ENCODE measurements around the gene SCAMP2. TPM values are rescaled to one million over a fixed set of nuclear protein-coding genes. Genes with fewer than 3 reads are reported as not detected.

SCAMP2 gene
- total RNA-seq, 1 experiment from 2014 or later, result 32.1 TPM

- DNase-seq (ENCODE audit: low read depth), result no peak
These were observed 73.8 kb downstream of the SCAMP2 start for GRCh38 chr15:74799255-74799855.

GRCh38 chr15:74798388-74799254, 74.5 kb downstream of the SCAMP2 start:
- DNase-seq (ENCODE audit: low read depth), result no peak

- DNase-seq (ENCODE audit: low read depth), result no peak
These were observed 77.1 kb downstream of the SCAMP2 start for GRCh38 chr15:74795966-74796625.

GRCh38 chr15:74794970-74795349, 78.2 kb downstream of the SCAMP2 start:
- DNase-seq (ENCODE audit: low read depth), result no peak

- no peak for DNase-seq (ENCODE audit: low read depth)
These were observed 78.8 kb downstream of the SCAMP2 start for GRCh38 chr15:74794248-74794969.

Small RNA genes lying within 50 kb of the gene (small RNA-seq; reads per million reads assigned to genes)
- gene CPLX3, result not detected
- gene MIR6882, result not detected

Other genes with a start within 250 kb of the SCAMP2 start
- 7.0 and 16.7 TPM in 2 replicates for gene EDC3, start 177.3 kb downstream of the SCAMP2 start, total RNA-seq (2014; rRNA removed; shearing (Covaris generic))
- 1.3 and 2.5 TPM in 2 replicates for gene CYP1A1, start 147.8 kb downstream of the SCAMP2 start, total RNA-seq (2014; rRNA removed; shearing (Covaris generic))
- gene CYP1A2, start 124.5 kb downstream of the SCAMP2 start, total RNA-seq (2014; rRNA removed; shearing (Covaris generic)), result not detected in 2 replicates
- 39.3 and 50.7 TPM in 2 replicates for gene CSK, start 91.3 kb downstream of the SCAMP2 start, total RNA-seq (2014; rRNA removed; shearing (Covaris generic))
- gene LMAN1L, start 60.5 kb downstream of the SCAMP2 start, total RNA-seq (2014; rRNA removed; shearing (Covaris generic)), result 0.05 TPM in 1 of 2 replicates, not detected in the other
- 0.10 and 0.26 TPM in 2 replicates for gene CPLX3, start 46.7 kb downstream of the SCAMP2 start, total RNA-seq (2014; rRNA removed; shearing (Covaris generic))
- 44.0 and 47.1 TPM in 2 replicates for gene ULK3, start 30.2 kb downstream of the SCAMP2 start, total RNA-seq (2014; rRNA removed; shearing (Covaris generic))
- 50.6 and 61.3 TPM in 2 replicates for gene MPI, start 16.7 kb upstream of the SCAMP2 start, total RNA-seq (2014; rRNA removed; shearing (Covaris generic))
- 20.4 and 27.4 TPM in 2 replicates for gene FAM219B, start 33.5 kb upstream of the SCAMP2 start, total RNA-seq (2014; rRNA removed; shearing (Covaris generic))
- 119 and 162 TPM in 2 replicates for gene COX5A, start 64.7 kb upstream of the SCAMP2 start, total RNA-seq (2014; rRNA removed; shearing (Covaris generic))
- 0.20 and 0.58 TPM in 2 replicates for gene RPP25, start 83.4 kb upstream of the SCAMP2 start, total RNA-seq (2014; rRNA removed; shearing (Covaris generic))
- 0.90 and 1.8 TPM in 2 replicates for gene SCAMP5, start 122.2 kb upstream of the SCAMP2 start, total RNA-seq (2014; rRNA removed; shearing (Covaris generic))
- gene PPCDC, start 150.2 kb upstream of the SCAMP2 start, total RNA-seq (2014; rRNA removed; shearing (Covaris generic)), result 13.4 and 15.8 TPM in 2 replicates

Data from HT1080 (cell line).